Measurements from ENCODE around the gene NEDD8. TPM values are rescaled to one million over a fixed set of nuclear protein-coding genes. Genes with fewer than 3 reads are reported as not detected.

The NEDD8 gene
- total RNA-seq, 2 donors from 2014 or later, result 196 to 199 TPM

GRCh38 chr14:24198814-24199524, 33.2 kb downstream of the NEDD8 start:
- no peak for ATAC-seq
- Mint-ChIP-seq H3K9me3 (peaks cover 4% of the 10 kb centered on the region), H3K4me3 (peak overlapping the region; percentile 28), H3K27me3 (no peaks in the 10 kb centered on the region), H3K27ac (peak overlapping the region; percentile 24 to 46), H3K4me1 (ENCODE audit: low read depth in 2 of 2) (peaks cover 43 to 50% of the 10 kb centered on the region in 2 donors), H3K36me3 (peaks cover 41% of the 10 kb centered on the region)
- DNase-seq (ENCODE audit: low spot score), result no peak

- DNase-seq (ENCODE audit: low spot score) (no peak), ATAC-seq (no peak)
- Mint-ChIP-seq H3K36me3 (peaks cover 36% of the 10 kb centered on the region), H3K9me3 (peaks cover 4% of the 10 kb centered on the region), H3K27ac (peak overlapping the region; percentile 90 to 93), H3K4me1 (ENCODE audit: low read depth in 2 of 2) (peaks cover 49 to 54% of the 10 kb centered on the region in 2 donors), H3K27me3 (no peaks in the 10 kb centered on the region), H3K4me3 (peak overlapping the region; percentile 93)
These were observed 35.1 kb downstream of the NEDD8 start for GRCh38 chr14:24197056-24197450.

DNA sequence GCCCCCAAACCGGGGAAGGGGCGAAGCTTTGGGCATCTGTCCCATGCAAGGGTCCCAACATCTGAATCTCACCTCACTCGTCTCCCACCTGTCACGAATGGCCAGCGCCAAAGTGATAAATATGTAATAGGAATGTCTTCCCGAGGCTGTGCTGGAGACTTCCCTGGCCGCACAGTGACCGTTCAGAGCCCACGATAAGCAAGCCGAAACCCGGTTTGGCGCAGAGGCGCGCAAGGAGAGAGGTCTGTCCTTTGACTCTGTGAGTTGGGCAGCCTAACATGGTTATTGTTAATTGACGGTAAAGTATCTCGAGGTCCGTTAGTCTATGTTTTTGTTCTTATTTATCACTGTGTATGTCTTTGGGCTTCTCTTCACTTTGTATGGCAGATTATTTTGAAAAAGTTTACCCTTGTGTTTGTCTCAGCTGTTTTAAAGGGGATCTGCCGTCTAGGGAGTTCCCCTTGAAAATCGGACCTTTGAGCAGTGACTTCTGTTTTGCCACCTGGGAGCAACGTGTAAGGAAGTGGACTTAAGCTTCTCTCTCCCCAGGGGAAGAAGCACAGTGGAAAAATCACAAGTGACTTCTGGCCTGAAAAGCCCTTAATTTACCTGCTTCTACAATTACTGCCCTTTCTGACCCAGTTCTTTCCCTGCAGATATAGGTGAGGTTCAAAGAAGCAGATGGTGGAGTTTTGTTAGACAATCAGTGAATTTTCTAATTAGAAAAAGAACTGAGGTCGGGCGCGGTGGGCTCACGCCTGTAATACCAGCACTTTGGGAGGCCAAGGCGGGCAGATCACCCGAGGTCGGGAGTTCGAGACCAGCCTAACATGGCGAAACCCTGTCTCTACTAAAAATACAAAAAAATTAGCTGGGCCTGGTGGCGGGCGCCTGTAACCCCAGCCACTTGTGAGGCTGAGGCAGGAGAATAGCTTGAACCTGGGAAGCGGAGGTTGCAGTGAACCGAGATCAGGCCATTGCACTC, 35.8 kb downstream of the NEDD8 start:
- no peak for ATAC-seq
- H3K27me3 Mint-ChIP-seq, result no peaks in the 10 kb centered on the region
- H3K9me3 Mint-ChIP-seq, result peaks cover 4% of the 10 kb centered on the region
- peak overlapping the region; percentile 93 for H3K4me3 Mint-ChIP-seq
- peaks cover 29% of the 10 kb centered on the region for H3K36me3 Mint-ChIP-seq
- peak overlapping the region; percentile 90 to 93 for H3K27ac Mint-ChIP-seq
- no peak for DNase-seq (ENCODE audit: low spot score)
- peaks cover 48 to 55% of the 10 kb centered on the region in 2 donors for H3K4me1 Mint-ChIP-seq (ENCODE audit: low read depth in 2 of 2)

DNA sequence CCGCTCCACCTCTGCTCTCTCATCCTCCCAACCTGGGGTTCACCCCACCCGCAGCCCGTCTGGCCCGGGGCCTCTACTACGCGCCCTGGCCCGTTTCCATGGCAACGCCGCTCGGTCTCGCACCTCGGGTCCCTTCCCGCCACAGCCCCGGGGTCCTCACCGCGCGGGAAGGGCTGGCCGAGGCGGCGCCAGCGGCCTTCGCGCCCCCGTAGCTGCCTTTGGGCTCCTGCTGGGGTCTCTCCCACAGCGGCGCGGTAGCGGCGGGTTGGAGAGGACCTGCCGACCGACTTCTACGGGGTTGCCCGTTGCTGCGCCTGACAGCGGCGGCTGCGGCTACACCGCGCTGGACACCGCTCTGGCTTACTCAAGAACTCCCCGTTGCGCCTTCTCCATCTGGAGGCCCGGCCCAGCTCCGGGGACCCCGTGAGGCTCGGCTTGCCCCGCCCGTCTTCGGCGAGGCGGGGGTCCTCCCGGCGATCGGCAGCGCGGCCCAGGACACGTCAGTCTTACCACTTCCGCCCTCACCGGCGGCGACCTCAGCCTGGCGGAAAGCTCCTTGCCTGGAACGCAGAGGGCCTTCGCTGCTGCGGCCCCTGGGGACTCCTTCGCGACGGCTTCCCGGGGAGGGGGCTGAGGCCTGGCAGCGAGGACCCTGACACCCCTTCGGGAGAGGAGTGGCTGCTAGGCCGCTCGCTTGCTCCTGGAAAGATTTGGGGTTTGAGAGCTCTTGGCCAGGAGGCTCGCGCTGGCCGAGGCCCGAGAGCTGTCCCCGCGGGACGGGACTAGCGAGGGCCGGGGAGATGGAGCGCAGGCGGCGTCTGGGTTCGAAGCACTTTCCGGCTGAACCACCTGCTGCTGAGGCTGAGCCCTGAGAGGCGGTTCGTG, 36.7 kb downstream of the NEDD8 start, which contains the start of gene TM9SF1:
Gene TM9SF1, minus strand, starts transcription at position 256 of the 885 bp plus-strand sequence. CDS start 422 bp downstream, outside the sequence.
- ATAC-seq (peak; percentile 95), DNase-seq (ENCODE audit: low spot score) (peak; percentile 93)
- peak within 1 kb of the TSS; percentile 93 for H3K4me3 Mint-ChIP-seq
- H3K27me3 Mint-ChIP-seq, result no peaks in the 10 kb centered on the region
- peaks cover 26% of the 10 kb centered on the region for H3K36me3 Mint-ChIP-seq
- H3K4me1 Mint-ChIP-seq (ENCODE audit: low read depth in 2 of 2), result peaks cover 46 to 52% of the 10 kb centered on the region in 2 donors
- H3K27ac Mint-ChIP-seq, result peak within 1 kb of the TSS; percentile 90 to 93
- peaks cover 4% of the 10 kb centered on the region for H3K9me3 Mint-ChIP-seq

GRCh38 chr14:24194873-24195185, 37.3 kb downstream of the NEDD8 start:
- Mint-ChIP-seq H3K27me3 (no peaks in the 10 kb centered on the region), H3K4me3 (peak overlapping the region; percentile 93), H3K27ac (peak overlapping the region; percentile 90 to 93), H3K9me3 (peaks cover 4% of the 10 kb centered on the region), H3K36me3 (peaks cover 26% of the 10 kb centered on the region), H3K4me1 (ENCODE audit: low read depth in 2 of 2) (peaks cover 50 to 52% of the 10 kb centered on the region in 2 donors)
- no peak for DNase-seq (ENCODE audit: low spot score)
- no peak for ATAC-seq

- ATAC-seq (no peak), DNase-seq (ENCODE audit: low spot score) (no peak)
- H3K36me3 Mint-ChIP-seq, result peaks cover 25% of the 10 kb centered on the region
- peaks cover 48 to 51% of the 10 kb centered on the region in 2 donors for H3K4me1 Mint-ChIP-seq (ENCODE audit: low read depth in 2 of 2)
- H3K9me3 Mint-ChIP-seq, result peaks cover 4% of the 10 kb centered on the region
- peak overlapping the region; percentile 93 for H3K4me3 Mint-ChIP-seq
- H3K27ac Mint-ChIP-seq, result peak overlapping the region; percentile 90 to 93
- H3K27me3 Mint-ChIP-seq, result no peaks in the 10 kb centered on the region
These were observed 37.8 kb downstream of the NEDD8 start for GRCh38 chr14:24194186-24194872.

GRCh38 chr14:24192933-24193332, 39.2 kb downstream of the NEDD8 start:
- DNase-seq (ENCODE audit: low spot score) (no peak), ATAC-seq (no peak)
- Mint-ChIP-seq H3K27ac (peak overlapping the region in 1 of 2 donors; percentile 47), H3K4me3 (no peak overlapping the region), H3K36me3 (peaks cover 15% of the 10 kb centered on the region), H3K4me1 (ENCODE audit: low read depth in 2 of 2) (peaks cover 43 to 49% of the 10 kb centered on the region in 2 donors), H3K27me3 (no peaks in the 10 kb centered on the region), H3K9me3 (no peaks in the 10 kb centered on the region)

DNA sequence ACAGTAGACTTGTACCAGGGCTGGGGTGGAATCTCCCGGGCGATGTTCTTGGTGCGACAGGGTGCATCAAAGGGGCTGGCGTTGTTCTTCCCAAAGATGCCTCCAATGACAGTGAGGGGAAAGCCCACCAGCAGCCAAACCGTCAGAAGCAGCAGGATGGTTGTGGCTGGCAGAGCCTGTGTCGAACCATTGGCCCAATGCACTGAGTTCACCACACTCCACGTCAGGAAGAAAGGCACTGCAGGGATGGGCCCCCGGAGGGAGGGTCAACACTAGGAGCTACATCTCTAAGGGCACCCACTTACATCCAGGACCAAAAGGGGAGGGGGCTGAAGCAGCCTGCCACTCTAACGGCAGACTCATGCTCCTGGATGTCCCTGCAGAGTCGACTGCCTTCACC, 41.8 kb downstream of the NEDD8 start:
- Mint-ChIP-seq H3K4me1 (ENCODE audit: low read depth in 2 of 2) (peaks cover 44 to 45% of the 10 kb centered on the region in 2 donors), H3K36me3 (peaks cover 13% of the 10 kb centered on the region), H3K27ac (peak overlapping the region; percentile 31 to 85)

GRCh38 chr14:24189460-24189859, 42.7 kb downstream of the NEDD8 start:
- Mint-ChIP-seq H3K27ac (peak overlapping the region; percentile 76 to 85), H3K27me3 (no peaks in the 10 kb centered on the region), H3K9me3 (no peaks in the 10 kb centered on the region), H3K4me3 (peak overlapping the region; percentile 91), H3K4me1 (ENCODE audit: low read depth in 2 of 2) (peaks cover 37 to 38% of the 10 kb centered on the region in 2 donors), H3K36me3 (peaks cover 13% of the 10 kb centered on the region)
- ATAC-seq (no peak), DNase-seq (ENCODE audit: low spot score) (no peak)

More for the DNA sequence above, 41.8 kb downstream of the NEDD8 start:
- Mint-ChIP-seq H3K27me3 (no peaks in the 10 kb centered on the region), H3K9me3 (no peaks in the 10 kb centered on the region), H3K4me3 (no peak overlapping the region)
- DNase-seq (ENCODE audit: low spot score) (no peak), ATAC-seq (no peak)

DNA sequence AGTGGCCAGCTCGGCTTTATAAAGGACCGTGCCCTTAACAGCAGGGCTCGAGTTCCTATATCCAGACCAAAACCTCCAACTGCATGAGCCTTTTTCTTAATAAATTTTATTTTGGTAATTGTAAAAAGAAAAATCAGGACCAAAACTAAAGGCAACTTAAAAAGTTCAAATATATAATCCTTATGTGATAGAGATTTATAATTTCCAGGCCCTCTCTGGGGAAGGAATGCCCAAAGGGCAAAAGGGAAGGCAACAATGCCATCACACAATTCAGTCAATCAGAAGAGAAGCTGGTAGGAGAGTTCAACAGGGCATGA, 43.1 kb downstream of the NEDD8 start:
- peak overlapping the region; percentile 76 to 85 for H3K27ac Mint-ChIP-seq
- H3K4me1 Mint-ChIP-seq (ENCODE audit: low read depth in 2 of 2), result peaks cover 32 to 34% of the 10 kb centered on the region in 2 donors
- no peaks in the 10 kb centered on the region for H3K27me3 Mint-ChIP-seq
- no peak for ATAC-seq
- peaks cover 13% of the 10 kb centered on the region for H3K36me3 Mint-ChIP-seq
- H3K9me3 Mint-ChIP-seq, result no peaks in the 10 kb centered on the region
- peak overlapping the region; percentile 91 for H3K4me3 Mint-ChIP-seq
- DNase-seq (ENCODE audit: low spot score), result no peak

GRCh38 chr14:24188251-24189058, 43.7 kb downstream of the NEDD8 start, which contains the start of gene IPO4:
TSS of gene IPO4 (minus strand) at chr14:24188816. CDS start at chr14:24188787, 29 bp downstream.
- Mint-ChIP-seq H3K4me3 (peak within 1 kb of the TSS; percentile 91), H3K27me3 (no peaks in the 10 kb centered on the region), H3K9me3 (no peaks in the 10 kb centered on the region)

GRCh38 chr14:24187539-24187915, 44.6 kb downstream of the NEDD8 start:
- Mint-ChIP-seq H3K36me3 (peaks cover 8% of the 10 kb centered on the region), H3K4me1 (ENCODE audit: low read depth in 2 of 2) (peaks cover 26 to 28% of the 10 kb centered on the region in 2 donors)

More at GRCh38 chr14:24188251-24189058, 43.7 kb downstream of the NEDD8 start, which contains the start of gene IPO4:
- peaks cover 30 to 31% of the 10 kb centered on the region in 2 donors for H3K4me1 Mint-ChIP-seq (ENCODE audit: low read depth in 2 of 2)
- ATAC-seq, result peak; percentile 94 to 95
- H3K36me3 Mint-ChIP-seq, result peaks cover 13% of the 10 kb centered on the region
- peak within 1 kb of the TSS; percentile 76 to 85 for H3K27ac Mint-ChIP-seq
- DNase-seq (ENCODE audit: low spot score), result peak; percentile 95

More at GRCh38 chr14:24187539-24187915, 44.6 kb downstream of the NEDD8 start:
- DNase-seq (ENCODE audit: low spot score) (no peak), ATAC-seq (no peak)
- peak overlapping the region; percentile 76 to 85 for H3K27ac Mint-ChIP-seq
- peak overlapping the region; percentile 91 for H3K4me3 Mint-ChIP-seq
- H3K9me3 Mint-ChIP-seq, result no peaks in the 10 kb centered on the region
- H3K27me3 Mint-ChIP-seq, result no peaks in the 10 kb centered on the region
